OCI-LY3 (cell line): ENCODE results near the gene RBSN.

Experiments
- H2AFZ ChIP-seq: fragments of 200-600, 300-600 bp; shearing (Covaris generic); 2 replicates; pipeline ENCODE4 v1.6.0; 2014; ENCODE audit warnings: antibody characterized with exemption, low read depth, low read length
- H3K27ac ChIP-seq: fragments of 200-600, 300-600 bp; sonication (generic); 2 replicates; pipeline ENCODE4 v1.5.1; 2014; ENCODE audit warnings: mild to moderate bottlenecking, low read length, moderate library complexity, mixed read lengths
- H3K27me3 ChIP-seq: fragments of 200-600, 300-600 bp; sonication (generic); 2 replicates; pipeline ENCODE4 v1.6.1; 2014; ENCODE audit warnings: low read depth, low read length, mixed read lengths
- H3K36me3 ChIP-seq: fragments of 200-600, 300-600 bp; sonication (generic); replicated peaks from 2 replicates; pipeline ENCODE3; 2014; ENCODE audit warnings: low read depth, low read length, mixed read lengths
- H3K4me1 ChIP-seq: fragments of 300-600, 200-600 bp; sonication (generic); 2 replicates; pipeline ENCODE4 v1.6.1; 2014; ENCODE audit warnings: low read length, mixed read lengths
- H3K4me2 ChIP-seq: fragments of 200-600, 300-600 bp; sonication (generic); 2 replicates; pipeline ENCODE4 v1.6.1; 2014; ENCODE audit warnings: low read length, mixed read lengths
- H3K4me3 ChIP-seq: fragments of 300-600, 200-600 bp; sonication (generic); 2 replicates; pipeline ENCODE4 v1.5.1; 2014; ENCODE audit warnings: antibody characterized with exemption, mild to moderate bottlenecking, low read length, moderate library complexity
- H3K79me2 ChIP-seq: fragments of 300-600, 200-600 bp; shearing (Covaris generic); 2 replicates; pipeline ENCODE4 v1.6.1; 2014; ENCODE audit warnings: mild to moderate bottlenecking, low read length, mixed read lengths
- H3K9ac ChIP-seq: fragments of 300-600, 200-600 bp; shearing (Covaris generic); 2 replicates; pipeline ENCODE4 v1.6.0; 2014; ENCODE audit warnings: mild to moderate bottlenecking, low read length, moderate library complexity
- H3K9me3 ChIP-seq: fragments of 200-600, 300-600 bp; shearing (Covaris generic); 2 replicates; pipeline ENCODE4 v1.6.1; 2014; ENCODE audit warnings: low read length, mixed read lengths; ENCODE audit not compliant: insufficient read depth
- H4K20me1 ChIP-seq: fragments of 200-600, 300-600 bp; sonication (generic); 2 replicates; pipeline ENCODE4 v1.6.1; 2016; ENCODE audit warnings: low read length, mixed read lengths; ENCODE audit not compliant: insufficient read depth
- CTCF ChIP-seq: fragments of 200-600, 300-600 bp; sonication (generic); IDR thresholded peaks from 2 replicates; pipeline ENCODE4 v1.5.1; 2014; ENCODE audit warnings: antibody characterized with exemption, low read length, low read depth
- EZH2phosphoT487 ChIP-seq: fragments of 200-600 bp; shearing (Covaris generic); IDR thresholded peaks from 2 replicates; pipeline ENCODE4 v1.6.1; 2018; ENCODE audit warnings: antibody characterized with exemption, mixed run types, low read depth

The RBSN gene

GRCh38 chr3:15069441-15069840, 29.5 kb downstream of the RBSN start:
- no peak overlapping the region for H3K9ac ChIP-seq
- no peak overlapping the region for H3K4me3 ChIP-seq
- peaks cover 4% of the 10 kb centered on the region for H3K4me1 ChIP-seq
- H3K79me2 ChIP-seq, result peaks cover 7% of the 10 kb centered on the region
- no peaks in the 10 kb centered on the region for H3K9me3 ChIP-seq
- TF ChIP-seq CTCF (no peak), EZH2phosphoT487 (no peak)
- no peak overlapping the region for H2AFZ ChIP-seq
- no peaks in the 10 kb centered on the region for H3K27me3 ChIP-seq
- H4K20me1 ChIP-seq, result 0 out of 2 replicates have a peak, but pooled peaks cover 3% of the 10 kb centered on the region
- peaks cover 27% of the 10 kb centered on the region for H3K36me3 ChIP-seq
- H3K27ac ChIP-seq, result no peak overlapping the region
- H3K4me2 ChIP-seq, result no peak overlapping the region

- H3K4me3 ChIP-seq, result no peak overlapping the region
- peaks cover 15% of the 10 kb centered on the region; the same call in 1 of the 2 replicates for H4K20me1 ChIP-seq
- H3K4me2 ChIP-seq, result no peak overlapping the region
- peaks cover 20% of the 10 kb centered on the region for H3K36me3 ChIP-seq
- no peak overlapping the region for H3K27ac ChIP-seq
- no peak overlapping the region for H3K9ac ChIP-seq
- no peaks in the 10 kb centered on the region for H3K27me3 ChIP-seq
- no peaks in the 10 kb centered on the region for H3K9me3 ChIP-seq
- H3K4me1 ChIP-seq, result peaks cover 17% of the 10 kb centered on the region
- H2AFZ ChIP-seq, result no peak overlapping the region
- TF ChIP-seq EZH2phosphoT487 (no peak), CTCF (no peak)
- H3K79me2 ChIP-seq, result peaks cover 24% of the 10 kb centered on the region
Observed at GRCh38 chr3:15066467-15066866, 32.5 kb downstream of the RBSN start.

GRCh38 chr3:15065550-15066007, 33.4 kb downstream of the RBSN start:
- H3K4me3 ChIP-seq, result peak overlapping the region; percentile 88
- H4K20me1 ChIP-seq, result peaks cover 15% of the 10 kb centered on the region; the same call in 1 of the 2 replicates
- peak overlapping the region; percentile 99 for H2AFZ ChIP-seq
- H3K79me2 ChIP-seq, result peaks cover 29% of the 10 kb centered on the region
- H3K4me2 ChIP-seq, result peak overlapping the region; percentile 92
- TF ChIP-seq EZH2phosphoT487 (no peak), CTCF (no peak)
- H3K9ac ChIP-seq, result peak overlapping the region; percentile 87
- H3K9me3 ChIP-seq, result no peaks in the 10 kb centered on the region
- H3K36me3 ChIP-seq, result peaks cover 16% of the 10 kb centered on the region
- H3K4me1 ChIP-seq, result peaks cover 17% of the 10 kb centered on the region
- no peaks in the 10 kb centered on the region for H3K27me3 ChIP-seq
- H3K27ac ChIP-seq, result no peak overlapping the region

- H3K4me1 ChIP-seq, result peaks cover 17% of the 10 kb centered on the region
- H3K36me3 ChIP-seq, result peaks cover 10% of the 10 kb centered on the region
- peaks cover 32% of the 10 kb centered on the region for H3K79me2 ChIP-seq
- H3K27me3 ChIP-seq, result no peaks in the 10 kb centered on the region
- peaks cover 15% of the 10 kb centered on the region; the same call in 1 of the 2 replicates for H4K20me1 ChIP-seq
- H3K4me3 ChIP-seq, result peak within 1 kb of the TSS; percentile 88
- peak within 1 kb of the TSS; percentile 87 for H3K9ac ChIP-seq
- peak within 1 kb of the TSS; percentile 39 for H3K27ac ChIP-seq
- H2AFZ ChIP-seq, result peak within 1 kb of the TSS; percentile 99
- TF ChIP-seq EZH2phosphoT487, result no peak
- no peak for TF ChIP-seq CTCF
- no peaks in the 10 kb centered on the region for H3K9me3 ChIP-seq
- H3K4me2 ChIP-seq, result peak within 1 kb of the TSS; percentile 92
Observed at GRCh38 chr3:15064835-15065549, 34.0 kb downstream of the RBSN start, which contains the start of gene MRPS25. TSS of gene MRPS25 (minus strand) at chr3:15065315. CDS start at chr3:15065194, 121 bp downstream.
